Omental fat pad (tissue), 4 donors: ENCODE measurements around the gene RAB36. TPM values are rescaled to one million over a fixed set of nuclear protein-coding genes. Genes with fewer than 3 reads are reported as not detected.

Experiments
- ATAC-seq: fragments of 150-250 bp; one replicate; pipeline ENCODE4 v1.9.1; 2016; ENCODE audit warnings: mild to moderate bottlenecking, moderate library complexity; ENCODE audit not compliant: low FRiP score
- DNase-seq: peaks from one replicate; pipeline ENCODE4 v3.0.0-alpha.2; 2019; ENCODE audit warnings: low spot score
- CTCF ChIP-seq, 3 donors: fragments of 450-650 bp; IDR thresholded peaks; one replicate each; pipeline ENCODE4 v1.5.1; 2016 to 2017; ENCODE audit warnings: antibody characterized with exemption in 3 of 3, mild to moderate bottlenecking in 3 of 3, moderate library complexity in 2 of 3
- total RNA-seq, 4 donors: library from RNA; depleted of rRNA; stranded (reverse); fragments of >200 nt; gene quantifications; one replicate each; pipeline ENCODE4 v1.1.0, GENCODE V29; 2016

Gene RAB36
- total RNA-seq, 4 donors from 2014 or later, result 1.6 to 5.7 (median 2.9) TPM

- DNase-seq (no peak), ATAC-seq (no peak)
- TF ChIP-seq CTCF (IDR thresholded peaks at IDR 0.05), result no peak
These were observed 27.2 kb upstream of the RAB36 start for GRCh38 chr22:23117891-23118646.

- no peak for DNase-seq
- ATAC-seq, result no peak
- no peak for TF ChIP-seq CTCF (IDR thresholded peaks at IDR 0.05)
These were observed 26.4 kb upstream of the RAB36 start for GRCh38 chr22:23118647-23119493.

- ATAC-seq (no peak), DNase-seq (no peak)
- no peak for TF ChIP-seq CTCF (IDR thresholded peaks at IDR 0.05)
These were observed 25.5 kb upstream of the RAB36 start for GRCh38 chr22:23119494-23120414.

- no peak for TF ChIP-seq CTCF (IDR thresholded peaks at IDR 0.05)
- ATAC-seq (no peak), DNase-seq (no peak)
These were observed 24.8 kb upstream of the RAB36 start for GRCh38 chr22:23120415-23120899.

GRCh38 chr22:23121000-23121421 is 24.3 kb upstream of the RAB36 start:
- ATAC-seq (no peak), DNase-seq (no peak)
- TF ChIP-seq CTCF (IDR thresholded peaks at IDR 0.05), result no peak

GRCh38 chr22:23121424-23121823 is 23.9 kb upstream of the RAB36 start:
- no peak for TF ChIP-seq CTCF (IDR thresholded peaks at IDR 0.05)
- ATAC-seq (no peak), DNase-seq (no peak)
